Keratinocyte (primary cell): Measurements from ENCODE around the gene CYP27A1. TPM values are rescaled to one million over a fixed set of nuclear protein-coding genes. Genes with fewer than 3 reads are reported as not detected.

Experiments
- DNase-seq: peaks from one replicate; pipeline ENCODE4 v3.0.0-alpha.2; 2011; ENCODE audit warnings: low read depth, missing footprints, low spot score
- FAIRE-seq: peaks from 2 replicates; lab custom pipeline; 2011; peaks lifted over from hg19 to GRCh38; lab: Jason Lieb, UNC
- H2AFZ ChIP-seq: 2 replicates; pipeline ENCODE4 v1.6.0; 2012; ENCODE audit warnings: low read length, control low read depth, inconsistent platforms; ENCODE audit not compliant: control insufficient read depth
- H3K27ac ChIP-seq: 2 replicates; pipeline ENCODE4 v1.5.1; 2011; ENCODE audit warnings: low read length; ENCODE audit not compliant: control insufficient read depth, insufficient read depth
- H3K27me3 ChIP-seq: 3 replicates; pipeline ENCODE4 v1.6.0; 2011; ENCODE audit warnings: low read length; ENCODE audit not compliant: control insufficient read depth, insufficient read depth; ENCODE audit errors: extremely low read depth
- H3K36me3 ChIP-seq, 2 experiments: 2 replicates in 1 of 2; 3 replicates in 1 of 2; pipeline ENCODE4 v1.5.1; 2011; ENCODE audit warnings: low read length in 2 of 2, mild to moderate bottlenecking in 1 of 2; ENCODE audit not compliant: control insufficient read depth in 2 of 2, insufficient read depth in 2 of 2; ENCODE audit errors: extremely low read depth in 1 of 2
- H3K4me1 ChIP-seq: 3 replicates; pipeline ENCODE4 v1.5.1; 2011; ENCODE audit warnings: low read length; ENCODE audit not compliant: control insufficient read depth, insufficient read depth; ENCODE audit errors: extremely low read depth
- H3K4me2 ChIP-seq: 3 replicates; pipeline ENCODE4 v1.6.0; 2011; ENCODE audit warnings: low read depth, low read length; ENCODE audit not compliant: control insufficient read depth, insufficient read depth; ENCODE audit errors: extremely low read depth
- H3K4me3 ChIP-seq, 3 experiments: fragments of 200-600 bp in 1 of 3; sonication (generic) in 1 of 3; 2 replicates in 2 of 3; 3 replicates in 1 of 3; pipeline ENCODE4 v1.5.1; 2011 to 2016; ENCODE audit warnings: low read length in 3 of 3, mild to moderate bottlenecking in 3 of 3, control low read depth in 2 of 3, inconsistent platforms in 1 of 3, low read depth in 1 of 3, mixed read lengths in 1 of 3, mixed run types in 1 of 3, moderate library complexity in 1 of 3; ENCODE audit not compliant: control insufficient read depth in 2 of 3, insufficient read depth in 2 of 3; ENCODE audit errors: extremely low read depth in 1 of 3
- H3K79me2 ChIP-seq: 2 replicates; pipeline ENCODE4 v1.6.0; 2012; ENCODE audit warnings: low read length; ENCODE audit not compliant: control insufficient read depth, insufficient read depth
- H3K9ac ChIP-seq: 3 replicates; pipeline ENCODE4 v1.6.0; 2011; ENCODE audit warnings: low read length; ENCODE audit not compliant: control insufficient read depth, insufficient read depth; ENCODE audit errors: extremely low read depth
- H3K9me1 ChIP-seq: 3 replicates; pipeline ENCODE4 v1.6.0; 2011; ENCODE audit warnings: low read length; ENCODE audit not compliant: control insufficient read depth, insufficient read depth; ENCODE audit errors: extremely low read depth
- H3K9me3 ChIP-seq: 2 replicates; pipeline ENCODE4 v1.5.1; 2012; ENCODE audit warnings: low read depth, low read length; ENCODE audit not compliant: control insufficient read depth
- H4K20me1 ChIP-seq: 3 replicates; pipeline ENCODE4 v1.6.0; 2011; ENCODE audit warnings: low read length; ENCODE audit not compliant: control insufficient read depth, insufficient read depth; ENCODE audit errors: extremely low read depth
- EZH2 ChIP-seq: IDR thresholded peaks from one replicate; pipeline ENCODE4 v1.6.1; 2012; ENCODE audit warnings: inconsistent platforms, mild to moderate bottlenecking, low read length, moderate library complexity
- dilution Hi-C: fragments of 300-500 bp; cut with MboI; formaldehyde crosslinking; loops from one replicate; pipeline ENCODE4 v1.7.0; 2020; ENCODE audit warnings: low sequenced_read_pairs; ENCODE audit not compliant: extremely low pct_ligation_motif_present
- polyA plus RNA-seq, 5 experiments: library from polyadenylated mRNA; depleted of rRNA in 3 of 5; stranded (reverse) in 3 of 5; stranded (forward) in 1 of 5; unstranded in 1 of 5; fragments of >200 nt; gene quantifications; 1 replicate in 1 of 5; 2 replicates in 3 of 5; 3 replicates in 1 of 5; pipeline versions ENCODE4 v1.2.1 to v1.2.3, GENCODE V29; 2011 to 2012; ENCODE audit warnings: missing spikeins in 2 of 5, low read depth in 1 of 5, low replicate concordance in 1 of 5
- TF ChIP-seq, protein P1 (sequence below), 3 experiments: IDR thresholded peaks in 1 of 3; conservative IDR thresholded peaks in 1 of 3; optimal IDR thresholded peaks in 1 of 3; 2 replicates in 2 of 3; 3 replicates in 1 of 3; pipeline versions ENCODE3 to v1.5.1; 2011; ENCODE audit warnings: low read length in 3 of 3, mild to moderate bottlenecking in 3 of 3, moderate library complexity in 2 of 3, control low read depth in 1 of 3, inconsistent platforms in 1 of 3; ENCODE audit not compliant: insufficient read depth in 2 of 3; ENCODE audit errors: extremely low read depth in 1 of 3

The CYP27A1 gene
- polyA plus RNA-seq, 1 donor (not counting 4 experiments of a cell fraction or from before 2014, with no cell fraction given) = 0.12 TPM

- dilution Hi-C loops = no loop called here
- Histone ChIP-seq H2AFZ (no peak overlapping the region), H3K9ac (no peak overlapping the region), H3K79me2 (no peaks in the 10 kb centered on the region), H3K4me3 (no peak overlapping the region), H3K9me3 (no peaks in the 10 kb centered on the region), H3K27ac (no peak overlapping the region), H4K20me1 (no peaks in the 10 kb centered on the region), H3K4me2 (no peak overlapping the region), H3K27me3 (peaks cover 30% of the 10 kb centered on the region), H3K9me1 (no peaks in the 10 kb centered on the region), H3K36me3 (no peaks in the 10 kb centered on the region), H3K4me1 (peaks cover 4% of the 10 kb centered on the region)
- TF ChIP-seq EZH2 = no peak
- TF ChIP-seq, protein P1, sequence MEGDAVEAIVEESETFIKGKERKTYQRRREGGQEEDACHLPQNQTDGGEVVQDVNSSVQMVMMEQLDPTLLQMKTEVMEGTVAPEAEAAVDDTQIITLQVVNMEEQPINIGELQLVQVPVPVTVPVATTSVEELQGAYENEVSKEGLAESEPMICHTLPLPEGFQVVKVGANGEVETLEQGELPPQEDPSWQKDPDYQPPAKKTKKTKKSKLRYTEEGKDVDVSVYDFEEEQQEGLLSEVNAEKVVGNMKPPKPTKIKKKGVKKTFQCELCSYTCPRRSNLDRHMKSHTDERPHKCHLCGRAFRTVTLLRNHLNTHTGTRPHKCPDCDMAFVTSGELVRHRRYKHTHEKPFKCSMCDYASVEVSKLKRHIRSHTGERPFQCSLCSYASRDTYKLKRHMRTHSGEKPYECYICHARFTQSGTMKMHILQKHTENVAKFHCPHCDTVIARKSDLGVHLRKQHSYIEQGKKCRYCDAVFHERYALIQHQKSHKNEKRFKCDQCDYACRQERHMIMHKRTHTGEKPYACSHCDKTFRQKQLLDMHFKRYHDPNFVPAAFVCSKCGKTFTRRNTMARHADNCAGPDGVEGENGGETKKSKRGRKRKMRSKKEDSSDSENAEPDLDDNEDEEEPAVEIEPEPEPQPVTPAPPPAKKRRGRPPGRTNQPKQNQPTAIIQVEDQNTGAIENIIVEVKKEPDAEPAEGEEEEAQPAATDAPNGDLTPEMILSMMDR (optimal IDR thresholded peaks at IDR 0.05 in 1 of 3, IDR thresholded peaks at IDR 0.05 in 1 of 3, conservative IDR thresholded peaks at IDR 0.05 in 1 of 3; ENCODE audit: extremely low read depth in 1 of 3, insufficient read depth in 2 of 3, low read length in 3 of 3) = no peak
- no peak for DNase-seq
- no peak for FAIRE-seq
These were observed 50.6 kb downstream of the CYP27A1 start for GRCh38 chr2:218832520-218832919.

DNA sequence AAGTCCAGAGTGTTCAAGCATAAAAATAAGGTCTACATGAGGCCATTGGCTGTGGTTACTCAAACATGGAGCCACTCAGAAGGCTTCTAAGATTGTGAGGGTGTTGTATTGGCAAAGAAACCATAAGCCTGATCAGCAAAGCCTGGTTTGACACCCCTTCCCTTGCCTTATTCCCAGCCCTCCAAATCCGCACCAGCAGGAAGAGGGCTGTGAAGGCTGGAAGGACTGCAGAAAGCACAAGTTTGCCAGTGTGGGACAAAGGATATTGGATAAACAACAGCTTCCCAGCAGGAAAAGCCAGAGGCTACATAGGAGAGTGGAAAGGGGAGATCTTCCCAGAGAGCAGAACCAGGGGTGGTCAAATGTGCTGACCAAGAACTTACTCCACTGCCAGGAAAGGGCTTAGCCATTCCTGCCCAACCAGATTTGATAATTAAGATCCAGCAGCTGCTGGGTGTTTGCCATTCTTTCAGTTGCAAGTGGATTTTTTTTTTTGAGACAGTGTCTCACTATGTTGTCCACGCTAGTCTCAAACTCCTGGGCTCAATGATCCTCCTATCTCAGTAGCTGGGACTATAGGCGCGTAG is 51.2 kb downstream of the CYP27A1 start:
- no peak overlapping the region for H3K27ac ChIP-seq

More for the DNA sequence above, 51.2 kb downstream of the CYP27A1 start:
- Histone ChIP-seq H4K20me1 (no peaks in the 10 kb centered on the region), H3K4me3 (no peak overlapping the region), H3K9me3 (no peaks in the 10 kb centered on the region), H3K9me1 (no peaks in the 10 kb centered on the region), H3K9ac (no peak overlapping the region), H3K4me1 (peaks cover 4% of the 10 kb centered on the region), H3K27me3 (peaks cover 30% of the 10 kb centered on the region), H3K36me3 (no peaks in the 10 kb centered on the region), H2AFZ (no peak overlapping the region), H3K4me2 (no peak overlapping the region), H3K79me2 (no peaks in the 10 kb centered on the region)
- TF ChIP-seq, protein P1 (optimal IDR thresholded peaks at IDR 0.05 in 1 of 3, IDR thresholded peaks at IDR 0.05 in 1 of 3, conservative IDR thresholded peaks at IDR 0.05 in 1 of 3; ENCODE audit: extremely low read depth in 1 of 3, insufficient read depth in 2 of 3, low read length in 3 of 3) = no peak
- TF ChIP-seq EZH2 = no peak
- FAIRE-seq (no peak), DNase-seq (no peak)
- dilution Hi-C loops = no loop called here
